Right atrium auricular region (tissue), 2 donors: ENCODE data around the gene SH2D2A. TPM values are rescaled to one million over a fixed set of nuclear protein-coding genes. Genes with fewer than 3 reads are reported as not detected.

Experiments used
- DNase-seq: peaks from one replicate; pipeline ENCODE4 v3.0.0-alpha.2; 2019; ENCODE audit warnings: low spot score
- H3K27ac ChIP-seq, 2 donors: fragments of 200-600 bp; sonication (generic); 1 replicate in 1 of 2; 2 replicates in 1 of 2; pipeline ENCODE4 v1.5.1; 2016 to 2019
- H3K27me3 ChIP-seq, 2 donors: fragments of 200-600 bp; sonication (generic); one replicate each; pipeline versions ENCODE4 v1.5.1 to v1.6.0; 2017 to 2019
- H3K36me3 ChIP-seq: fragments of 200-600 bp; sonication (generic); one replicate; pipeline ENCODE4 v1.5.1; 2016
- H3K4me1 ChIP-seq, 2 donors: fragments of 200-600 bp; sonication (generic); one replicate each; pipeline versions ENCODE4 v1.5.1 to v1.6.0; 2017 to 2019
- H3K4me3 ChIP-seq, 2 donors: fragments of 200-600 bp; sonication (generic); 1 replicate in 1 of 2; 2 replicates in 1 of 2; pipeline ENCODE4 v1.5.1; 2017 to 2019; ENCODE audit warnings: mild to moderate bottlenecking in 1 of 2, moderate library complexity in 1 of 2
- H3K9me3 ChIP-seq, 2 donors: fragments of 200-600 bp; sonication (generic); one replicate each; pipeline ENCODE4 v1.5.1; 2019
- CTCF ChIP-seq, 2 donors: fragments of 200-600 bp; sonication (generic); IDR thresholded peaks; one replicate each; pipeline ENCODE4 v1.5.1; 2019; ENCODE audit warnings: antibody characterized with exemption in 2 of 2
- total RNA-seq, 2 donors: library from RNA; depleted of rRNA; stranded (reverse); fragments of >200 nt; gene quantifications; one replicate each; pipeline ENCODE4 v1.1.0, GENCODE V29; 2016

Gene SH2D2A
- total RNA-seq, 2 donors from 2014 or later = 0.30 to 0.98 TPM

- Histone ChIP-seq H3K27ac (no peak overlapping the region), H3K4me1 (peaks cover 0 to 18% of the 10 kb centered on the region in 2 donors), H3K36me3 (no peaks in the 10 kb centered on the region), H3K4me3 (no peak overlapping the region), H3K27me3 (peaks cover 0 to 10% of the 10 kb centered on the region in 2 donors), H3K9me3 (no peaks in the 10 kb centered on the region)
- no peak for TF ChIP-seq CTCF (IDR thresholded peaks at IDR 0.05)
- no peak for DNase-seq
These were observed 27.5 kb upstream of the SH2D2A start for GRCh38 chr1:156844102-156844501.

DNA sequence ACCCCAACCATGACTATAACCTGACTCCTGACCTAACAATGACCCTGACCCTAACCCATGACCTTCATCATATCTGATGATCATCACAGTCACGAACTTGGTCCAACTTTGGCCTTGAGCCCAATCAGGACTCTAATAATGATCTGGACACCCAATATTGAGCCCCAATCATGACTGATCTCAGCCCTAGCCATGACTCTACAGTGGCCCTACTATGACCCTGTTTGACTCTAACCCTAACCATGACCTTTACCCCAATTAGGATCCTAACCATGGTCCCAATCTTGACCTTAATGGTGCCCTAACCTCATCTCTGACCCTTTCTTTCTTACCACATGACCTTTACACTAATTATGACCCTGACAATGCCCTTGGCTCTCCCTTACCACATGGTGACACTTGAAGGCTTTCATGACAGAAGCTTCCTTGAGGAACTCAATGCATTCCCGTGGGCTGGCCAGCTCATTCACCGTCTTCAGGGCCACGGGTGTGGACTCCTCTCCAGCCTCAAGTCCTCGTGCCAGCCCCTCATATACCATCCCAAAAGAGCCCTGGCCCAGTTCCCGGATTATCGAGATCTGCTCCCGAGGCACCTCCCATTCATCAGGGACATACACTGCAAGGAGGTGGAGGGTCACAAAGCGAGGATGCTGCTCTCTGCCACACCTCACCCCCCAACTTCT lies 26.1 kb upstream of the SH2D2A start:
- Histone ChIP-seq H3K4me1 (peaks cover 0 to 14% of the 10 kb centered on the region in 2 donors), H3K36me3 (no peaks in the 10 kb centered on the region), H3K27ac (no peak overlapping the region), H3K9me3 (no peaks in the 10 kb centered on the region), H3K4me3 (no peak overlapping the region), H3K27me3 (peaks cover 0 to 10% of the 10 kb centered on the region in 2 donors)
- no peak for DNase-seq
- TF ChIP-seq CTCF (IDR thresholded peaks at IDR 0.05) = no peak

- H3K27me3 ChIP-seq = peaks cover 0 to 10% of the 10 kb centered on the region in 2 donors
- TF ChIP-seq CTCF (IDR thresholded peaks at IDR 0.05) = no peak
- H3K27ac ChIP-seq = no peak overlapping the region
- H3K4me3 ChIP-seq = no peak overlapping the region
- DNase-seq = no peak
- no peaks in the 10 kb centered on the region for H3K36me3 ChIP-seq
- no peaks in the 10 kb centered on the region for H3K9me3 ChIP-seq
- H3K4me1 ChIP-seq = peaks cover 0 to 14% of the 10 kb centered on the region in 2 donors
These were observed 24.7 kb upstream of the SH2D2A start for GRCh38 chr1:156841295-156841855.

- no peak overlapping the region for H3K4me3 ChIP-seq
- no peaks in the 10 kb centered on the region for H3K9me3 ChIP-seq
- DNase-seq = no peak
- H3K27me3 ChIP-seq = peaks cover 0 to 10% of the 10 kb centered on the region in 2 donors
- H3K27ac ChIP-seq = no peak overlapping the region
- TF ChIP-seq CTCF (IDR thresholded peaks at IDR 0.05) = no peak
- no peaks in the 10 kb centered on the region for H3K36me3 ChIP-seq
- peaks cover 0 to 14% of the 10 kb centered on the region in 2 donors for H3K4me1 ChIP-seq
These were observed 24.2 kb upstream of the SH2D2A start for GRCh38 chr1:156840898-156841279.

DNA sequence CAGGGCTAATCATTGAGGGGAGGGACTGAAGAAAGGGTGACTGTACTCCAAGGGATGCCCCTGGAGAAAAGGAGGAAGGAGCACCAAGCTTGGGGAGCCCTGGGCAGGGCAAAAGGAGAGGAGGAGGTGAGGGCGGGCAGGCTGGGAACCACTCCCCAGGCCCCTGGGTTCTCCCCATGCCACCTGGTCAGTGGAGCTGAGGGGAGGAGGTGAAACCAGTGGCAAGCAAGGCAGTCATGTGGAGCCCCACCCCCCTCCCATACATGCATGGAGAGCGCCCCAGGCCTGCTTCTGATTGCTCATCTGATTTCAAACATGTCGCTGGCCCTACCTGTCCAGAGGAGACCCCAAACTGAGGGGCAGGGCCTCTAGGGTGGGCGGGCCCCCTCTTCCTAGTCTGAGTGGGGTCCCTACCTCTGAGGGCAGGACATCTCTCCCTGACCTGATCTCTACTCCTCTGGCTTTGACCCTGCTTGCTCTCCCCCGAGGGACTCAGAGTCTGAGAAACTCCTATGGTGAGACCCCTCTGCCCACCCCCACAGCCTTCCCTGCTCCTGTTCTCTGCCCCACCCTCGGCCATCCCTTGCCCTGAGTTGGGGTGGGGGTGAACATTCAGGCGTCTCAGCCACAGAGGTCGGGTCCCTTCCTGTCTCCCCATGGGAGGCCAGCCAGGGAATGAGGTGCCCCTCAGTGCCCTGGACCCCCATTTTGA lies 23.7 kb upstream of the SH2D2A start:
- Histone ChIP-seq H3K4me1 (peaks cover 0 to 11% of the 10 kb centered on the region in 2 donors), H3K4me3 (no peak overlapping the region), H3K36me3 (no peaks in the 10 kb centered on the region), H3K27me3 (peaks cover 0 to 5% of the 10 kb centered on the region in 2 donors), H3K27ac (no peak overlapping the region), H3K9me3 (no peaks in the 10 kb centered on the region)
- TF ChIP-seq CTCF (IDR thresholded peaks at IDR 0.05) = no peak
- DNase-seq = no peak
